NCI-H1092 (cell line): ENCODE results near the gene IP6K2.
"Not testable (repeated sequence)": the region's sequence is repeated elsewhere in the genome, so short reads cannot be mapped to it uniquely, and the experiment has no call there.

Source experiments
- DNase-seq: peaks from one replicate; lab custom pipeline; 2025; lab: John Stamatoyannopoulos, UW

The IP6K2 gene

GRCh38 chr3:48727511-48727910 lies 10.5 kb upstream of the IP6K2 start:
- no peak for DNase-seq

- not testable (repeated sequence) for DNase-seq
Measured at GRCh38 chr3:48725185-48725855, 8.3 kb upstream of the IP6K2 start.

- DNase-seq = no peak
Measured at GRCh38 chr3:48723725-48724124, 6.7 kb upstream of the IP6K2 start.

GRCh38 chr3:48723293-48723692 lies 6.3 kb upstream of the IP6K2 start:
- DNase-seq = not testable (repeated sequence)

GRCh38 chr3:48716508-48716981 lies 476 bp downstream of the IP6K2 start:
- DNase-seq = no peak

GRCh38 chr3:48715174-48715800 lies 1.7 kb downstream of the IP6K2 start:
- DNase-seq = no peak

- no peak for DNase-seq
Measured at GRCh38 chr3:48711727-48712126, 5.3 kb downstream of the IP6K2 start.

- DNase-seq = no peak
Measured at GRCh38 chr3:48709051-48709461, 8.0 kb downstream of the IP6K2 start.

GRCh38 chr3:48708481-48708889 lies 8.5 kb downstream of the IP6K2 start:
- no peak for DNase-seq

- no peak for DNase-seq
Measured at GRCh38 chr3:48707157-48707556, 9.9 kb downstream of the IP6K2 start.

- DNase-seq = no peak
Measured at GRCh38 chr3:48702320-48702920, 14.6 kb downstream of the IP6K2 start.

GRCh38 chr3:48700731-48701405 lies 16.2 kb downstream of the IP6K2 start:
- no peak for DNase-seq

- no peak for DNase-seq
Measured at GRCh38 chr3:48698891-48699290, 18.1 kb downstream of the IP6K2 start.

GRCh38 chr3:48697952-48698351 lies 19.1 kb downstream of the IP6K2 start:
- DNase-seq = no peak

- no peak for DNase-seq
Measured at GRCh38 chr3:48696601-48697000, 20.4 kb downstream of the IP6K2 start.

GRCh38 chr3:48696156-48696555 lies 20.9 kb downstream of the IP6K2 start:
- no peak for DNase-seq

- no peak for DNase-seq
Measured at GRCh38 chr3:48695393-48695753, 21.6 kb downstream of the IP6K2 start.

GRCh38 chr3:48694610-48695392 lies 22.2 kb downstream of the IP6K2 start:
- peak; percentile 15 for DNase-seq

GRCh38 chr3:48693826-48694225 lies 23.2 kb downstream of the IP6K2 start:
- DNase-seq = no peak

- no peak for DNase-seq
Measured at GRCh38 chr3:48692551-48692950, 24.5 kb downstream of the IP6K2 start.

- DNase-seq = no peak
Measured at GRCh38 chr3:48690846-48691458, 26.1 kb downstream of the IP6K2 start.

- no peak for DNase-seq
Measured at GRCh38 chr3:48689384-48689783, 27.6 kb downstream of the IP6K2 start.
